ENCODE measurements around the gene SPAM1. TPM values are rescaled to one million over a fixed set of nuclear protein-coding genes. Genes with fewer than 3 reads are reported as not detected.

SPAM1 gene, protein sequence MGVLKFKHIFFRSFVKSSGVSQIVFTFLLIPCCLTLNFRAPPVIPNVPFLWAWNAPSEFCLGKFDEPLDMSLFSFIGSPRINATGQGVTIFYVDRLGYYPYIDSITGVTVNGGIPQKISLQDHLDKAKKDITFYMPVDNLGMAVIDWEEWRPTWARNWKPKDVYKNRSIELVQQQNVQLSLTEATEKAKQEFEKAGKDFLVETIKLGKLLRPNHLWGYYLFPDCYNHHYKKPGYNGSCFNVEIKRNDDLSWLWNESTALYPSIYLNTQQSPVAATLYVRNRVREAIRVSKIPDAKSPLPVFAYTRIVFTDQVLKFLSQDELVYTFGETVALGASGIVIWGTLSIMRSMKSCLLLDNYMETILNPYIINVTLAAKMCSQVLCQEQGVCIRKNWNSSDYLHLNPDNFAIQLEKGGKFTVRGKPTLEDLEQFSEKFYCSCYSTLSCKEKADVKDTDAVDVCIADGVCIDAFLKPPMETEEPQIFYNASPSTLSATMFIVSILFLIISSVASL
- total RNA-seq (ENCODE audit: unreplicated experiment), result not detected
- long read RNA-seq, result 0 reads

DNA sequence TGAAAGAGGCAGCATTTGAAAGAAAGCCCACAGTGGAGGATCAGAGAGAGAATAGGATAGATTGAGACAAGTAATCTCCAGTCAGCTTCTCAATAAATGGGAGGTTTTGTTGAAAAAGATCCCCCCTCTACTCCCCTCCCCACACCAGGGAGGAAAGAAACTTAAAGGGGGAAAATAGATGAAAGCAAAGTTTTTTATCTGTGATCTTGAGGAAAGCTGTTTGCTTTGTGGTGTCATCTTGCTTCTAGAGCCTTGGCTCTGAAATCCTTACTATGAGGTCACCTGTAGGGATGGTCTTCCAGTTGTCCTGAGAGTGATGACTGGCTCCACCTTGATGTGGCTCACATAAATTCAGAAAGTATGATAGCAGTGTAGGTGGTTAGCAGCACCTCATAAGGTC lies at the start of gene SPAM1:
SPAM1 (plus strand) TSS at position 301 of the 400 bp plus-strand sequence. CDS start 28,330 bp downstream, outside the sequence.
- DNase-seq, result no peak
- TF ChIP-seq, protein P1, sequence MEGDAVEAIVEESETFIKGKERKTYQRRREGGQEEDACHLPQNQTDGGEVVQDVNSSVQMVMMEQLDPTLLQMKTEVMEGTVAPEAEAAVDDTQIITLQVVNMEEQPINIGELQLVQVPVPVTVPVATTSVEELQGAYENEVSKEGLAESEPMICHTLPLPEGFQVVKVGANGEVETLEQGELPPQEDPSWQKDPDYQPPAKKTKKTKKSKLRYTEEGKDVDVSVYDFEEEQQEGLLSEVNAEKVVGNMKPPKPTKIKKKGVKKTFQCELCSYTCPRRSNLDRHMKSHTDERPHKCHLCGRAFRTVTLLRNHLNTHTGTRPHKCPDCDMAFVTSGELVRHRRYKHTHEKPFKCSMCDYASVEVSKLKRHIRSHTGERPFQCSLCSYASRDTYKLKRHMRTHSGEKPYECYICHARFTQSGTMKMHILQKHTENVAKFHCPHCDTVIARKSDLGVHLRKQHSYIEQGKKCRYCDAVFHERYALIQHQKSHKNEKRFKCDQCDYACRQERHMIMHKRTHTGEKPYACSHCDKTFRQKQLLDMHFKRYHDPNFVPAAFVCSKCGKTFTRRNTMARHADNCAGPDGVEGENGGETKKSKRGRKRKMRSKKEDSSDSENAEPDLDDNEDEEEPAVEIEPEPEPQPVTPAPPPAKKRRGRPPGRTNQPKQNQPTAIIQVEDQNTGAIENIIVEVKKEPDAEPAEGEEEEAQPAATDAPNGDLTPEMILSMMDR (IDR thresholded peaks at IDR 0.05; ENCODE audit: partially characterized antibody, unreplicated experiment), result no peak
- Mint-ChIP-seq H3K4me1 (ENCODE audit: low read depth, unreplicated experiment) (no peaks in the 10 kb centered on the region), H3K9me3 (ENCODE audit: unreplicated experiment) (peaks cover 2% of the 10 kb centered on the region), H3K27me3 (ENCODE audit: unreplicated experiment) (no peaks in the 10 kb centered on the region), H3K4me3 (ENCODE audit: unreplicated experiment) (no peak within 1 kb of the TSS), H3K27ac (ENCODE audit: unreplicated experiment) (no peak within 1 kb of the TSS), H3K36me3 (ENCODE audit: unreplicated experiment) (no peaks in the 10 kb centered on the region)

DNA sequence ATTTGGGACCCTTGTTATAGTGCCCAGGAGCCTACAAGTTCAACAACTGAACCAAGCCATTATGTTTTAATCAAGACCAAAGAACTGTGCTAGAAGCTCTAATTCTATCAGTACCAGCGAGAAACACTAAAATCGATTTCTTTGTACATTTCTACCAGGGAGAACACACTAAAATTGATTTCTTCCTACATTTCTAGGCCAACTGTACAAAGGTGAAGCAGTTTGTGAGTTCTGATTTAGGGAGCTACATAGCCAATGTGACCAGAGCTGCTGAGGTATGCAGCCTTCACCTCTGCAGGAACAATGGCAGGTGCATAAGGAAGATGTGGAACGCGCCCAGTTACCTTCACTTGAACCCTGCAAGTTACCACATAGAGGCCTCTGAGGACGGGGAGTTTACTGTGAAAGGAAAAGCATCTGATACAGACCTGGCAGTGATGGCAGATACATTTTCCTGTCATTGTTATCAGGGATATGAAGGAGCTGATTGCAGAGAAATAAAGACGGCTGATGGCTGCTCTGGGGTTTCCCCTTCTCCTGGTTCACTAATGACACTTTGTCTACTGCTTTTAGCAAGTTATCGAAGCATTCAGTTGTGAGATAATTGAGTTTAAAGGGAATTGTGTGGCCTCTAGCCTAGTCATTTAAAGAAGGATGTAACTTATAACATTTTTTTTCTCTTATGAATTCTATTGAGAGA lies 48.3 kb upstream of the SPAM1 start:
- Mint-ChIP-seq H3K9me3 (ENCODE audit: unreplicated experiment) (no peaks in the 10 kb centered on the region), H3K36me3 (ENCODE audit: unreplicated experiment) (no peaks in the 10 kb centered on the region), H3K4me1 (ENCODE audit: low read depth, unreplicated experiment) (no peaks in the 10 kb centered on the region), H3K4me3 (ENCODE audit: unreplicated experiment) (no peak overlapping the region), H3K27me3 (ENCODE audit: unreplicated experiment) (no peaks in the 10 kb centered on the region), H3K27ac (ENCODE audit: unreplicated experiment) (no peak overlapping the region)
- TF ChIP-seq, protein P1 (IDR thresholded peaks at IDR 0.05; ENCODE audit: partially characterized antibody, unreplicated experiment), result no peak
- DNase-seq, result no peak

- Mint-ChIP-seq H3K4me3 (ENCODE audit: unreplicated experiment) (no peak overlapping the region), H3K36me3 (ENCODE audit: unreplicated experiment) (no peaks in the 10 kb centered on the region), H3K9me3 (ENCODE audit: unreplicated experiment) (no peaks in the 10 kb centered on the region), H3K4me1 (ENCODE audit: low read depth, unreplicated experiment) (no peaks in the 10 kb centered on the region), H3K27me3 (ENCODE audit: unreplicated experiment) (no peaks in the 10 kb centered on the region), H3K27ac (ENCODE audit: unreplicated experiment) (no peak overlapping the region)
- TF ChIP-seq, protein P1 (IDR thresholded peaks at IDR 0.05; ENCODE audit: partially characterized antibody, unreplicated experiment), result no peak
- DNase-seq, result no peak
These were observed 45.4 kb upstream of the SPAM1 start for GRCh38 chr7:123879628-123880027.

- Mint-ChIP-seq H3K4me3 (ENCODE audit: unreplicated experiment) (no peak overlapping the region), H3K36me3 (ENCODE audit: unreplicated experiment) (no peaks in the 10 kb centered on the region), H3K27me3 (ENCODE audit: unreplicated experiment) (no peaks in the 10 kb centered on the region), H3K9me3 (ENCODE audit: unreplicated experiment) (no peaks in the 10 kb centered on the region), H3K4me1 (ENCODE audit: low read depth, unreplicated experiment) (no peaks in the 10 kb centered on the region), H3K27ac (ENCODE audit: unreplicated experiment) (no peak overlapping the region)
- DNase-seq, result no peak
- TF ChIP-seq, protein P1 (IDR thresholded peaks at IDR 0.05; ENCODE audit: partially characterized antibody, unreplicated experiment), result no peak
These were observed 43.7 kb upstream of the SPAM1 start for GRCh38 chr7:123881300-123881699.

Measured in glutamatergic neuron (in vitro differentiated cells).